LNCaP clone FGC (cell line): ENCODE measurements around the gene TNFRSF14.
"Not testable (repeated sequence)": the region's sequence is repeated elsewhere in the genome, so short reads cannot be mapped to it uniquely, and the experiment has no call there.

Experiments used
- DNase-seq: peaks from one replicate; pipeline ENCODE4 v3.0.0-alpha.2; 2011; ENCODE audit warnings: low read depth
- H3K4me3 ChIP-seq: 2 replicates; pipeline ENCODE4 v1.5.1; 2011; ENCODE audit warnings: mild to moderate bottlenecking, low read depth, low read length, control low read depth
- TF ChIP-seq, protein P1 (sequence below): IDR thresholded peaks from 2 replicates; pipeline ENCODE4 v1.5.1; 2012; ENCODE audit warnings: mild to moderate bottlenecking; ENCODE audit not compliant: control insufficient read depth, insufficient read depth; ENCODE audit errors: extremely low read depth

TNFRSF14 gene

DNA sequence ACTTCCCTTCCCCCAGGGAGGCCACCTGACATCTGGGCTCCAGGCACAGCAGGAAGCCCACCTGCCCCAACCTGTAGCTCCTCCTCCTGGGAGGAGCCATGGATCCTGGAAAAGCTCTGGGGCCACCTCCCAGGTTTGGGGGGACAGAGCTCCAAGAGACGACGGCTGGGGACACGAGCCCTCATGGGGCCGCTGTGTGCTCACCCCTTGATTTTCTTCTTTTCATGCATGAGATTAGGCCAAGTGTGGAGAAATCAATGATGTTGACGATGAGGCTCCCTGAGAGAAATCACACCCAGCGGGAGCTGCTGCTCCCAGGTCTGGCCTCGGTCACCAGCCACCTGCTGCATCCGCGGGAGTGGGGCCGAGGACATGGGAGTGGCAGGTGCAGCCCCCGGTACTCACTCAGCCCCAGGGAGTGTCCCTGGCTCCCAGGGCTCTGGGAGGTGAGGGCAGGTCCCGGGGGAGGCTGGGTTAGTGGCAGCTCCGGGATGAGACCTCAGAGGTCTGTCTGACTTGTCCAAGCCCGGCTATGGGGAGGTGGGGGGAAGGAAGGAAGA, 8.7 kb downstream of the TNFRSF14 start:
- H3K4me3 ChIP-seq = no peak overlapping the region
- DNase-seq = no peak
- TF ChIP-seq, protein P1, sequence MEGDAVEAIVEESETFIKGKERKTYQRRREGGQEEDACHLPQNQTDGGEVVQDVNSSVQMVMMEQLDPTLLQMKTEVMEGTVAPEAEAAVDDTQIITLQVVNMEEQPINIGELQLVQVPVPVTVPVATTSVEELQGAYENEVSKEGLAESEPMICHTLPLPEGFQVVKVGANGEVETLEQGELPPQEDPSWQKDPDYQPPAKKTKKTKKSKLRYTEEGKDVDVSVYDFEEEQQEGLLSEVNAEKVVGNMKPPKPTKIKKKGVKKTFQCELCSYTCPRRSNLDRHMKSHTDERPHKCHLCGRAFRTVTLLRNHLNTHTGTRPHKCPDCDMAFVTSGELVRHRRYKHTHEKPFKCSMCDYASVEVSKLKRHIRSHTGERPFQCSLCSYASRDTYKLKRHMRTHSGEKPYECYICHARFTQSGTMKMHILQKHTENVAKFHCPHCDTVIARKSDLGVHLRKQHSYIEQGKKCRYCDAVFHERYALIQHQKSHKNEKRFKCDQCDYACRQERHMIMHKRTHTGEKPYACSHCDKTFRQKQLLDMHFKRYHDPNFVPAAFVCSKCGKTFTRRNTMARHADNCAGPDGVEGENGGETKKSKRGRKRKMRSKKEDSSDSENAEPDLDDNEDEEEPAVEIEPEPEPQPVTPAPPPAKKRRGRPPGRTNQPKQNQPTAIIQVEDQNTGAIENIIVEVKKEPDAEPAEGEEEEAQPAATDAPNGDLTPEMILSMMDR = no peak

GRCh38 chr1:2566101-2567045, 10.2 kb downstream of the TNFRSF14 start:
- no peak overlapping the region for H3K4me3 ChIP-seq
- TF ChIP-seq, protein P1 = no peak
- DNase-seq = no peak

GRCh38 chr1:2567083-2567679, 11.0 kb downstream of the TNFRSF14 start:
- TF ChIP-seq, protein P1 = no peak
- DNase-seq = no peak

DNA sequence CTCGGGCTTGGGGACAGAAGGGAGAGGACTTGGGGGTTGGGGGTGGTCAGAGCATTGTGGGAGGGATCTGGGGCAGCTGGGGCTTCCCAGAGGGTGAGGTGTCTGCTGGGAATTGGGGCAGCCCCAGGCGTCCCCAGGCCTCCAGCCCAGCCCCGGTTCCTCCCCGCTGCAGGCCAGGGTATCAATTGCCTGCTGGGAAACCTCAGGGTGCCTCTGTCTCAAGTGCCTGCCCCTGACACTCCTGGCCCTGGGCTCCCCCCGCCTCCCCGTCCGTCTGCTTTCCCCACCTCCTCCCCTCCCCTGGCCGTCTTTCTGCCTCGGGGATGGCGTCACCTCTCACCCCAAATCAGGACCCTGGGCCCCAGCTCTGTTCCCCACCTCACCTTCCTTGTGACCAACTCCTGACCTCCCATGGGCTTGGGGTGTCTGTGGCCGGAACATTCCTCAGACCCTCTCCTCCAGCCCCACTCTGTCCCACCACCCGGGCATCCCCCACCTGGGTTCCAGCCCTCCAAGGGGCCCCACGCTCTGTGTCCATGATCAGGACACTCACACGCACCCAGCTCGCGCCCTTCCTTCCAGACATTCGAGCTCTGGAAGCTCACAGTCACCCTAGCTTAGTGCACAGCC, 12.1 kb downstream of the TNFRSF14 start:
- not testable (repeated sequence) for DNase-seq, H3K4me3 ChIP-seq

More at GRCh38 chr1:2567083-2567679, 11.0 kb downstream of the TNFRSF14 start:
- no peak overlapping the region for H3K4me3 ChIP-seq

- TF ChIP-seq, protein P1 = no peak
- no peak overlapping the region for H3K4me3 ChIP-seq
- DNase-seq = no peak
Measured at GRCh38 chr1:2569060-2569459, 12.9 kb downstream of the TNFRSF14 start.

DNA sequence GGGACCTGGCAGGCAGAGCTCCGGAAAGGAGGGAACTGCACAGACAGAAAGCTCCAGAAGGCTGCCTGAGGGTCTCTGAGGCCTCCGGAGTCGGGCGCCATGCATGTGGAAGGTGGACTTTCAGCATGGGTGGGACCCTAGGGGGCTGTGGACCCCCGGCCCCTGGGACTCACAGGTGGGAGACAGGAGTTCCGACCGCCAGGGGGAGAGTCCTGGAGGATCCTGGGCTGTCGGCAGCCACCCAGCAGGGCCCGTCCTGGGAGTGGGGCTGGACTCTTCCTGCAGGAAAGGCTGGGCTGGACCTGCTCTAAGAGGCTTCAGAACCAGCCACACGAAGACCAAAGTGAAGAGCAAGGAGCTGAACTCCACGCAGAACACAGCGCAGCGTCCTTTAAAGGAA, 13.5 kb downstream of the TNFRSF14 start:
- H3K4me3 ChIP-seq, DNase-seq: not testable (repeated sequence)

- TF ChIP-seq, protein P1 = no peak
- H3K4me3 ChIP-seq = no peak overlapping the region
- no peak for DNase-seq
Measured at GRCh38 chr1:2570332-2570731, 14.2 kb downstream of the TNFRSF14 start.
